Ammon's horn (tissue), 1 donor: ENCODE measurements around the gene WNT7A.

Experiments
- DNase-seq: peaks from one replicate; pipeline ENCODE4 v3.0.0-alpha.2; 2016; ENCODE audit warnings: low spot score

The WNT7A gene

GRCh38 chr3:13792512-13793371 is 87.1 kb downstream of the WNT7A start:
- DNase-seq: peak; percentile 41

DNA sequence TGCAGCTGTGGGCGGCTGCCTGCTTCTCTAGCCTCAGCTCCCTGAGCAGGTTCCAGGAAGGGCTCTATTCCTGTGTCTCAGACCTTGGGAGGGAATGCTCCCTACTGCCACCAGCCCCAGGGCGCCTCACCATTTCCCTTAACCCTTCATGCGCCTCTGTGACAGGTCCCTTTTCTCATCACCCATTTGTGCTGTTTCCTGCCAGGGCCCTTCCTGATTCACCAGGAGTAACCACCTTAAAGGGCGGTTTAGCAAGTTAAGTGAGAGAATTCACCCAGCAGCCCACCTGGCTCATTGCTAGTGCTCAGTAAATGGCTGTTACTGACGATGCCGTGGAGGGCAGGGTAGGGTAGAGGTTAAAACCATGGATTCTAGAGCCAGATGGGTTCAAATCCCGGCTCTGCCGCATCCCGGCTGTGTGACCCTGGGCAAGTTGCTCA is 87.8 kb downstream of the WNT7A start:
- DNase-seq: no peak

GRCh38 chr3:13791198-13792050 is 88.4 kb downstream of the WNT7A start:
- no peak for DNase-seq

DNA sequence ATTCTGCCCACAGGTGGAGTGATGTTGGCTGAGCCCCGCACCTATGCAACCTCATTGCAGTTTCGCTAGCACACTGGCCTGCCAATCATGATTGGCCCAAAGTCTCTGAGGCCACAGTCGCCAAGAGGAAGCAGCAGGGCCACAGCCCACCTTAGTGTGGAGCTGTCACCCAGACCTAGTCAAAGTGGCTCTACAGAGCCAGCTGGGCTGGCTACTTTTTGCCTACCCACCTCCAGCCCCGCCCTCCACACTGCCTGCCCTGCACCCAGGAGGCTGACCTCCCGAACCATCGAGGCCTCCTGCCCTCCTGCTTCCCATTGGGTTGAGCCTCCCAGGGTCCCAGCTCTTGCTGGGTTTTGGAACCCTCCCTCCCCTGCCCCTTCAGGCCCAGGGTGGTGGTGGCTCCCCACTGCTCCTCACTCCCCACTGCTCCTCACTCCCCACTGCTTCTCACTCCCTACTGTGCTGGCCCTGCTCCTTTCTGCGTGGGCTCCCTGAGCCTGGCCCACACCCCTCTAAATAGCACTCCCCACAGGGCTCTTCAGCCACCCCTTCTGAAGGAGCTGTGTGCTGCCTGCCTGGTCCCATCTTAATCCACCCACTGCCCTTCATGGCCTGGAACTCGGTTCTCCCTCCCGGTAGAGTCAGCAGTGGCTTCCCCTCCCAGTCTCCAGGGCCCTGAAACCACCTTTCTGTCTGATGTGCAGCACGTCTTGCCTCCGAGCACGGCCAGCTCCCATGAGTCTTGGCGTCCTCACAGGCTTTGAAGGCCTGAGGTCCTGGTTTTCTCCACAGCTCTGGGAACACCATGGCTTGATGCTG is 89.3 kb downstream of the WNT7A start:
- no peak for DNase-seq

DNA sequence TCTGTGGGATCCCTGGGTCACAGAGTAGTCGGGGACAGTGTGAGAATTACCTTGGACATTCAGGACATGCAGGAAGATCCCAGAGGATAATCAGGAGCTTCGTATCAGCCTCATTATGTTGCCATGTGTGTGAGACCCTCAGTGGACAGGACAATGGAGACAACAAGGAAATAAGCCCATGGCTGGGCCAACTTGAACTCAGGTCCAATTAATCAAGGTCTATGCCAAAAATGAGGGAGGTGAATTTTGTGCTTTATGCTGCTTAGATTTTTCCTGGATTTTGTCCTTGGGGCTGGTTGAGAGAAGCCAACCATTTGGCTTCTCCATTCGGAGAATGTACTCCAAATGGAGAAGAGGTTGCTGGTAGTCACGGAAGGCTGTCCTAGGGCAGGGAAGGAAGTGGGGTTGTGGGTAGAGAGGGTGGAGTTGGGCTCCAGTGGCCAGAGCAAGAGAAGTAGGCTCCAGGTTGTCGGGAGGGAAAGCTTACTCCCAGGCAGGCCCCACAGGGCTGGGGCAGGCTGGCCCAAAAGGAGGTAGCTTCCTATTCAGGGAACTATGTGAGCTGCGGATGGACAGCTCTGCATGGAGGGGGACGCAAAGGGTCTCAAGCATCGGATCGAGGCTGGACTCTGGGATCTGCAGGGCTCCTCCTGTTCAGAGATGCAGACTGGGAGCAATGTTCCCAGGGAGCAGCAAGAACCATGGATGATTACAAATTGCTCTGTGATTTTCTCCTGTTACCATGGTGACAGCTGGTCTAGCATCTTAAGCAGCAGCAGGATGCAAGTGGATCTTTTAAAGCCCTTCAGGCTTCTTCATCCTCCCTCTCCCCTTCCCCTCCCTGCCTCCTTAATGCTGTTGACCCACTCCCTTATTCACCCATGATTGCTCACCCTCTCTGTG is 91.1 kb downstream of the WNT7A start:
- DNase-seq: peak; percentile 73

- DNase-seq: no peak
Observed at GRCh38 chr3:13787533-13788132, 92.2 kb downstream of the WNT7A start.

DNA sequence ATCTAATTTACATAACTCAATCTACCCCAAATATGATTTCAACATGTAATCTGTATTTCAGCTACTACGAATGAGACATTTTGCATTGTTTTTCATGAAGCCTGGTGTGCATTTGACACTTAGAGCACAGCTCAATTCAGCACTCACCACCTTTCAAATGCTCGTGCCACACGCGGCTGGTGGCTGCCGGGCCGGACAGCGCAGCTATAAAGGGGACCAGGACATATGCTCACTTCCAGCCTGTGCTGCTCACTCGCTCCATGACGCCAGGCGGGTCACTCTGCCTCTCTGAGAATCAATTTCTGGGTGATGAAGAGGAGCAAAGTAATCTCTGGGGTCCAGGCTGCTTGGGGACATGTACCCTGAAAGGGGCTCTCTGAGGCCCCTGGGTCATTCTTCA is 93.1 kb downstream of the WNT7A start:
- no peak for DNase-seq

DNA sequence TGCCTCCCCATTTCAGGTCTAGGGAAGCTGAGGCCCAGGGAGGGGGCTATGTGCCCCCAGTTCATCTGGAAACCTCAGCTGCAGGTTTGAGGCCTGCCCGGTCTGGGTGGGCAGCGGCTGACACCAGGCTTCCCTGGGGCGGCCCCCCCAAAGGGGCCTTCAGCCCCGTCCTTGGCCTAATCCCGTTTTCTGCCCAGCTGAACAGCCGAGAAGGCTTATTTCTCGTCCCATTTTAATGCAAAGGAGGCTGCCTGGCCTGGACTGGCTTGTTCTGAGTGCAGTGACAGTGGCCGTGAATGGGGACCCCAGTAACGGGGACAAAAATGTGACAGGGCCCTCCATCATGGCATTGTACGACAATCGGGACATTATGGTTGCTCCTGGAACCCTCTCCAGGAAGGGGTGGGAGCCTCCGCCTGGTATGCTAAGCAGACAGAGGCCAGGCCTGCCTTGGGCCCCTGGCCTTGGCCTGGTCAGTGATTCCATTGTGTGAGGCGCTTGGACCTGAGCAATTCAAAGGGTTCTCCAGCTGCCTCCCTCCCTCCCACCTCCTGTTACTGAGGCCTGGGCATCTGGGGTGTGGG is 93.9 kb downstream of the WNT7A start:
- DNase-seq: peak; percentile 50

DNA sequence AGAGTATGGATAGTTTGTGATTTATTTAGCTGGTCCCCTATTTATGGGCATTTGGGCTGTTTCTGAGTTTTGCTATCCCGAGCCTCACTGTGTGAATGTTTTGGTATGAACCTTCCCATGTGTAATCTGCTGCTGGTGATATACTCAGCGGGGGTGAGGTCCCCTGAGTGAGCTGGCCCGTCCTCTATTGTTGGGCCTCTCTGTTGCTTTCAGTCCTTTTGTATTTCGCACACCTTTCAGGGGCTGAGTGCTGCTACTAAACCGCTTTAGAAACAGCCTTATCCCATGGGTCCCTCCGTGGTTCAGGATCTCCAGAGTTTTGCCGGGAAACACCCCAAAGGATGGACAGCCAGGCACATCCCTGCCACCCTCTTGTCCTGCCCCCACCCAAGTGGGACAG is 94.5 kb downstream of the WNT7A start:
- no peak for DNase-seq

GRCh38 chr3:13783476-13783875 is 96.4 kb downstream of the WNT7A start:
- DNase-seq: no peak

DNA sequence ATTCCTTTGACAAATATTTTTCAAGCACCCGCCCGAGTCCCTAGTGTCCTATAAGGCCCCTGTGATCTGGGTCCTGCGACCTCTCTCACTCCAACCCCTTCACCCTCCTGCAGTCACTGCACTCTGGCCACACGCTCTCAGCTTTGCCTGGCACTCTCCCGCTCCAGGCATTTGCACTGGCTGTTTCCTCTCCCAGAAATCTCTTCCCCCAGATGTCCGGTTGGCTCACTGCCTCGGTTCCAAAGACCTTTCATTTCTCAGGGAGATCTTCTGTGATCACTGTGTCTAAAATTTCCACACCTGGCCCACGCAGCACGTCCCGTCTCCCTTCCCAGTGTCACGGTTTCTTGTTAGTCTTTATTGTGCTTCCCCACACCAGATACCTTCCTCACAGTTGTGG is 97.4 kb downstream of the WNT7A start:
- no peak for DNase-seq

DNA sequence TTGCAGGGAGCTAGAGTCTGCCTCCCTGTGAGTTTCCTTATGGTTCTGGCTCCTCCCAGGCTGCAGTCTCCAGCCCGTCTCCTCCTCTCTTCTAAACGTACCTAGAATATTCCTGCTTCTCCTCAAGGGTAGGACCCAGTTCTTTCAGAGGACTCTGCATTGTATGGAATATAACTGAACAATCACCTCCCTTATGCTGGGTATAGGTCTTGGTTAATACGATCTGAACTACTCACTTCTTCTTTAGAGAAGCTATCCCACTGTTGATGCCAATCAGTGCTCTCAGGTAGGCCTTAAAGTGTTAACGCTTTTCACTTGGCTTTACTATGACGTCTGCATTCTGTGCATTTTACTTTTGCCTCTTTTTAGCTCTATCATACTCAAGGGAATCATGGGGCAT is 98.5 kb downstream of the WNT7A start:
- DNase-seq: no peak

- no peak for DNase-seq
Observed at GRCh38 chr3:13780432-13781176, 99.3 kb downstream of the WNT7A start.

- no peak for DNase-seq
Observed at GRCh38 chr3:13776253-13777050, 103.4 kb downstream of the WNT7A start.

GRCh38 chr3:13772885-13773745 is 106.8 kb downstream of the WNT7A start:
- no peak for DNase-seq

DNA sequence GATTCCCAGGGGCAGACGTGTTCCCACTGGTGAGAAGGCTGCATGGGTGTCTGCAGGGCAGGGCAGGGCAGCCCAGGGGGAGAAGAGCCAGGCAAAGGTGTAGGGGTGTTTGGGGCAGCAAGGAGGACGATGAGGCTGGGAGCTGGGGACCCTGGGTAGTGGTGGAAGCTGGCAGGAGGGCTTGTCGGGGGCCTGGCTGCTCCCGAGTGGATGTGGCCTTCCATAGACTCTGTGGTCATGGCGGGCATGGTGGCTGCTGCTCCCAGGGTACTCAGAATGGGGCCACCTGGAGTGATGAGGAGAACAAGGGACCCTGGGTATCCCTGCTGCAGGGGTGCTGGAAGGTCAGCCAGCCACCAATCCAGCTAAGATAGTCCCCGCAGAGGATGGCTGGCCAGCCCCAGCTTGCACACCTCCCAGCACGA is 107.5 kb downstream of the WNT7A start:
- DNase-seq: no peak

DNA sequence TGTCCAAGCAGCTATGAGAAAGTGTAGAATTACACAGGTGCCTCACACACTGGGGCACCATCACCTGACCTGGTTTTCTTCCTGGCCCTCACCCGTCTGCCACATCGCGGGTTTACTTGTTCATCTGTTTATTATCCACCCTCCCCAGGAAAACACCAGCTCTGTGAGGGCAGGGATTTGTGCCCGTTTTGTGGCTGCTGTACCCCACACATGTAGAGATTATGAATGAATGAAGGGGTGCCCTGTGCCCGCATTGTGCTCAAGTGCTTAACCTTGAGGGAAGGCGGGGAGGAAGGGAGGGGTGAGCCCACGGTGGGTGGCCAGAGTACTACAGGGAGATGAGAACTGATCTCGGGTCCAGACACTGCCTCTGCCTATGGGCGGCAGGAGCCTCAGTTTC is 108.4 kb downstream of the WNT7A start:
- no peak for DNase-seq
